Gastrocnemius medialis (tissue), 4 donors: ENCODE measurements around the gene ADAM11. TPM values are rescaled to one million over a fixed set of nuclear protein-coding genes. Genes with fewer than 3 reads are reported as not detected.

Source experiments
- ATAC-seq, 2 donors: fragments of 150-250 bp; one replicate each; pipeline ENCODE4 v1.9.1; 2016
- DNase-seq, 2 donors: peaks; one replicate each; pipeline ENCODE4 v3.0.0-alpha.2; 2019
- H3K27ac ChIP-seq, 4 donors: fragments of 200-600 bp; sonication (generic); 1 replicate in 1 of 4; 2 replicates in 3 of 4; pipeline ENCODE4 v1.5.1; 2016 to 2018; ENCODE audit warnings: mild to moderate bottlenecking in 2 of 4, moderate library complexity in 1 of 4
- H3K27me3 ChIP-seq, 3 donors: fragments of 200-600 bp; sonication (generic) in 2 of 3; 1 replicate in 1 of 3; 2 replicates in 2 of 3; pipeline versions ENCODE4 v1.5.1 to v1.6.0; 2016 to 2019; ENCODE audit warnings: mild to moderate bottlenecking in 1 of 3, moderate library complexity in 1 of 3
- H3K36me3 ChIP-seq, 2 donors: fragments of 200-600 bp; sonication (generic) in 1 of 2; one replicate each; pipeline ENCODE4 v1.5.1; 2017 to 2018
- H3K4me1 ChIP-seq, 2 donors: fragments of 200-600 bp; sonication (generic) in 1 of 2; one replicate each; pipeline ENCODE4 v1.5.1; 2016 to 2017; ENCODE audit warnings: mild to moderate bottlenecking in 2 of 2
- H3K4me3 ChIP-seq, 4 donors: fragments of 200-600 bp; sonication (generic) in 3 of 4; 1 replicate in 1 of 4; 2 replicates in 3 of 4; pipeline ENCODE4 v1.5.1; 2016 to 2019; ENCODE audit warnings: mild to moderate bottlenecking in 2 of 4
- H3K9me3 ChIP-seq, 3 donors: fragments of 200-600 bp; sonication (generic) in 2 of 3; 1 replicate in 1 of 3; 2 replicates in 2 of 3; pipeline ENCODE4 v1.5.1; 2016 to 2019
- POLR2A ChIP-seq, 2 donors: fragments of 450-650 bp; IDR thresholded peaks; one replicate each; pipeline ENCODE4 v1.6.1; 2017; ENCODE audit warnings: antibody characterized with exemption in 2 of 2, mild to moderate bottlenecking in 2 of 2, moderate library complexity in 2 of 2
- in situ Hi-C, 4 donors: fragments of 200-750 bp; cut with MboI; loops; one replicate each; pipeline versions ENCODE4 v1.15.0 to v1.8.0; 2017; ENCODE audit warnings: low sequenced_read_pairs in 4 of 4
- intact Hi-C: fragments of 100-400 bp; cut with DNase I; formaldehyde crosslinking; loops from one replicate; pipeline ENCODE4 v1.15.1; 2023; ENCODE audit warnings: low total_unique reads
- total RNA-seq, 4 donors: library from RNA; depleted of rRNA; stranded (reverse); fragments of >200 nt; gene quantifications; one replicate each; pipeline versions ENCODE4 v1.1.0 to v1.2.3, GENCODE V29; 2016
- TF ChIP-seq, protein P1 (sequence below), 5 experiments: fragments of 450-650 bp in 3 of 5; fragments of 200-600 bp in 2 of 5; sonication (generic) in 2 of 5; IDR thresholded peaks in 4 of 5; conservative IDR thresholded peaks in 1 of 5; 1 replicate in 4 of 5; 2 replicates in 1 of 5; pipeline ENCODE4 v1.5.1; 2016 to 2019; ENCODE audit warnings: antibody characterized with exemption in 5 of 5, mild to moderate bottlenecking in 3 of 5, moderate library complexity in 3 of 5

Gene ADAM11
- total RNA-seq, 4 donors from 2014 or later: 0.04 to 0.36 TPM; not detected in 2

DNA sequence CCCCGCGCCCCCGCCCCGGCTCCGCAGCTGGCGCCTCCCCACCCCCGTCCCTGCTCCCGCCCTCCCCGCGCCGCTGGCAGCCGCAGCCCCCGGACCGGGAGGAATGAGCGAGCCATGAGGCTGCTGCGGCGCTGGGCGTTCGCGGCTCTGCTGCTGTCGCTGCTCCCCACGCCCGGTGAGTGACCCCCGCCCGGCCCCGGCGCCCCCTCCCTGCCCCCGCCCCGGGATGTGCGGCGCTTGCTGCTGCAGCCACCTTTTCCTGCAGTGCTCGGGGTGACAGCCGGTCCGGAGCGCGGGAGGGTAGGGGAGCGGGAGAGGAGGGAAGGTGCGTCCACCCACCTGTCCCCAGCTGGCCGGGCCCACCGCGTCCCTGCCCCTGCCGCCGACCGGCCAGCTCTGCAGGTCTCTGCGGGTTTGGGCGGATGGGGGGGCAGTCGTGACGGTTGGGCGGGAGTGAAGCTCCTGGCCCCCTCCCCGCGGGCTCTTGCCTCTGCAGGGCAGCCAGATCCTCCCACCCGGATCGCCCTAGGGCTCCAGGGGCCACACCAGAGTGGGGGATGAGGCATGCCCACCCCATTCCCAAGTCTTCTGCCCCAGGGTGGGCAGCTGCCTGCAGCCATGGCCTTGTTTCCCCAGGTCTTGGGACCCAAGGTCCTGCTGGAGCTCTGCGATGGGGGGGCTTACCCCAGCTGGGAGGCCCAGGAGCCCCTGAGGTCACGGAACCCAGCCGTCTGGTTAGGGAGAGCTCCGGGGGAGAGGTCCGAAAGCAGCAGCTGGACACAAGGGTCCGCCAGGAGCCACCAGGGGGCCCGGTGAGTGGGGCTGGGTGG, 513 bp downstream of the ADAM11 start:
- Histone ChIP-seq H3K9me3 (no peaks in the 10 kb centered on the region), H3K4me3 (peak overlapping the region; percentile 28 to 41 (median 35)), H3K27me3 (peaks cover 29 to 33% (median 30%) of the 10 kb centered on the region in 3 donors), H3K4me1 (peaks cover 0 to 6% of the 10 kb centered on the region in 2 donors), H3K27ac (no peak overlapping the region), H3K36me3 (no peaks in the 10 kb centered on the region)
- no peak for DNase-seq
- ATAC-seq: no peak
- no peak for TF ChIP-seq POLR2A (IDR thresholded peaks at IDR 0.05)
- TF ChIP-seq, protein P1, sequence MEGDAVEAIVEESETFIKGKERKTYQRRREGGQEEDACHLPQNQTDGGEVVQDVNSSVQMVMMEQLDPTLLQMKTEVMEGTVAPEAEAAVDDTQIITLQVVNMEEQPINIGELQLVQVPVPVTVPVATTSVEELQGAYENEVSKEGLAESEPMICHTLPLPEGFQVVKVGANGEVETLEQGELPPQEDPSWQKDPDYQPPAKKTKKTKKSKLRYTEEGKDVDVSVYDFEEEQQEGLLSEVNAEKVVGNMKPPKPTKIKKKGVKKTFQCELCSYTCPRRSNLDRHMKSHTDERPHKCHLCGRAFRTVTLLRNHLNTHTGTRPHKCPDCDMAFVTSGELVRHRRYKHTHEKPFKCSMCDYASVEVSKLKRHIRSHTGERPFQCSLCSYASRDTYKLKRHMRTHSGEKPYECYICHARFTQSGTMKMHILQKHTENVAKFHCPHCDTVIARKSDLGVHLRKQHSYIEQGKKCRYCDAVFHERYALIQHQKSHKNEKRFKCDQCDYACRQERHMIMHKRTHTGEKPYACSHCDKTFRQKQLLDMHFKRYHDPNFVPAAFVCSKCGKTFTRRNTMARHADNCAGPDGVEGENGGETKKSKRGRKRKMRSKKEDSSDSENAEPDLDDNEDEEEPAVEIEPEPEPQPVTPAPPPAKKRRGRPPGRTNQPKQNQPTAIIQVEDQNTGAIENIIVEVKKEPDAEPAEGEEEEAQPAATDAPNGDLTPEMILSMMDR (IDR thresholded peaks at IDR 0.05 in 4 of 5, conservative IDR thresholded peaks at IDR 0.05 in 1 of 5): no peak
- in situ Hi-C loops (loop anchor here in 1 of 4 donors (25.0 kb wide), 1 partner anchor 278 kb away; no protein-coding TSS in a partner anchor), intact Hi-C loops (no loop called here)

DNA sequence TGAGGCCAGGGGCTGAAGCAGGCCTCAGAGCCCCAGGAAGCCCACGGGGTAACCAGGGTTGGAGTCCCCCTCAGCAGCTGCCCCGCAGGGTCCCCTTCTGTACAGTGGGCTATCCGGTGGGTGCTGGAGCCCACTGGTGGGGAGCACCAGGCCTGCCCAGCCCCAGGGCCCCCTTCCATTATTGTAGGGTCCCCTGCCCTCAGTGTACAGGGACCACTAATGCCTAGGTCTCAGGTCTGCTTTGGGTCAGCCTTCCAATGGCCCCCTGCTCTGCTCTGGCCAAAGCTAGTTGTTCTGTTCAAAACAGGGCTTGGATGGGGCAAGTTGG, 1.1 kb downstream of the ADAM11 start:
- no peak overlapping the region for H3K27ac ChIP-seq
- in situ Hi-C loops (loop anchor here in 1 of 4 donors (25.0 kb wide), 1 partner anchor 277 kb away; no protein-coding TSS in a partner anchor), intact Hi-C loops (no loop called here)
- H3K9me3 ChIP-seq: no peaks in the 10 kb centered on the region
- ATAC-seq (no peak), DNase-seq (no peak)
- TF ChIP-seq, protein P1 (IDR thresholded peaks at IDR 0.05 in 4 of 5, conservative IDR thresholded peaks at IDR 0.05 in 1 of 5): no peak
- no peak for TF ChIP-seq POLR2A (IDR thresholded peaks at IDR 0.05)
- no peaks in the 10 kb centered on the region for H3K36me3 ChIP-seq
- peaks cover 0 to 6% of the 10 kb centered on the region in 2 donors for H3K4me1 ChIP-seq
- H3K27me3 ChIP-seq: peaks cover 29 to 33% (median 30%) of the 10 kb centered on the region in 3 donors
- H3K4me3 ChIP-seq: no peak overlapping the region

DNA sequence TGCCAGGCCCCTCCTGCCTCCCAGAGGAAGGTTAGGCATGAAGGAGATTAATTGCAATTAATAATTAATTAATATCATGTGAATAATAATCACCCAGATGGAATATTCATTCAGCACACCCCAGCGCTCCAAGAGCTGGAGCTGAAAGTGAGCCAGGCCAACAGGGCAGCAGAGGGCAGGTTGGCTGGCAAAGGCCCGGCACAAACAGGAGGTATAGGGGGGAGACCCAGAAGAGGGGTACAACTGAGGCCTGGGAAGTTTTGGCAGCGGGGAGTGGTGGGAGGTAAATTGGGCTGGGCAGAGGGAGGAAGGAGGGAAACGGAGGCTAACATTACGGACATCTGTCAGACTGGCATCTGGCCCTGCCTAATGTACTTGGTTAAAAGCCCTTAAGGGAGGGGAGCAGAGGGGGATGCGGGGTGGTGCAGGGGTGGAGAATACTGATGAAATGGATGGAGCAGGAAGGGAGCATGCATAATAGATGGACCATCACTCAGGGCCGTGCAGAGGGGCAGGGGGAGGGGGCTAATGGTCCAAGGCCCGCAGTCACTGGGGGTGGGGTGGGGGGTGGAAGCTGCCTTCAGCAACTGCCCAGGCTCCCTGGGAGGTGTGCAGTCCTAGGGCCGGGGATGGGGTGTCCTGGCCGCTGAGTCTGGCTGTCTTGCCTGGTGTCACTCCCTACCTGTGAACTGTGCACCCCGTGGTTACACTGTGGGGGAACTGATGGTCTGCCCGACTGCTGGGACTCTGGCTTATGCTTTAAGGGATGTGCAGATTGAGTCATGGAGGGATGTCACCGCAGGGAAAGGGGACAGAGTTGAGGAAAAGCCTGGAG, 1.9 kb downstream of the ADAM11 start:
- Histone ChIP-seq H3K27ac (no peak overlapping the region), H3K4me1 (peaks cover 0 to 6% of the 10 kb centered on the region in 2 donors), H3K4me3 (no peak overlapping the region), H3K9me3 (no peaks in the 10 kb centered on the region), H3K36me3 (no peaks in the 10 kb centered on the region), H3K27me3 (peaks cover 26 to 33% (median 30%) of the 10 kb centered on the region in 3 donors)
- intact Hi-C loops (no loop called here), in situ Hi-C loops (loop anchor here in 1 of 4 donors (25.0 kb wide), 1 partner anchor 277 kb away; no protein-coding TSS in a partner anchor)
- no peak for TF ChIP-seq POLR2A (IDR thresholded peaks at IDR 0.05)
- TF ChIP-seq, protein P1 (IDR thresholded peaks at IDR 0.05 in 4 of 5, conservative IDR thresholded peaks at IDR 0.05 in 1 of 5): no peak
- DNase-seq: no peak
- ATAC-seq: no peak

GRCh38 chr17:44761932-44762810, 3.4 kb downstream of the ADAM11 start:
- Histone ChIP-seq H3K27ac (no peak overlapping the region), H3K27me3 (peaks cover 24 to 29% (median 29%) of the 10 kb centered on the region in 3 donors), H3K9me3 (no peaks in the 10 kb centered on the region), H3K4me1 (peaks cover 0 to 6% of the 10 kb centered on the region in 2 donors), H3K4me3 (no peak overlapping the region), H3K36me3 (no peaks in the 10 kb centered on the region)
- TF ChIP-seq POLR2A (IDR thresholded peaks at IDR 0.05): no peak
- TF ChIP-seq, protein P1 (IDR thresholded peaks at IDR 0.05 in 4 of 5, conservative IDR thresholded peaks at IDR 0.05 in 1 of 5): no peak
- intact Hi-C loops: no loop called here
- ATAC-seq: no peak
- DNase-seq: no peak
- in situ Hi-C loops: loop anchor here in 1 of 4 donors (25.0 kb wide), 1 partner anchor 275 kb away; no protein-coding TSS in a partner anchor
